Stomach (tissue), 9 donors: ENCODE data around the gene SPEF1. TPM values are rescaled to one million over a fixed set of nuclear protein-coding genes. Genes with fewer than 3 reads are reported as not detected.

ENCODE experiments used
- DNase-seq, 2 donors: peaks; one replicate each; pipeline versions ENCODE4 v3.0.0 to v3.0.0-alpha.2; 2013 to 2019
- H3K27ac ChIP-seq, 5 donors: fragments of 200-600 bp in 4 of 5; sonication (generic) in 4 of 5; one replicate each; pipeline ENCODE4 v1.5.1; 2013 to 2019; ENCODE audit warnings: mild to moderate bottlenecking in 1 of 5, moderate library complexity in 1 of 5
- H3K27me3 ChIP-seq, 3 donors: fragments of 200-600 bp; sonication (generic); one replicate each; pipeline ENCODE4 v1.5.1; 2017 to 2019; ENCODE audit warnings: mixed run types in 1 of 3
- H3K36me3 ChIP-seq, 4 donors: fragments of 200-600 bp; sonication (generic); 1 replicate in 3 of 4; 2 replicates in 1 of 4; pipeline ENCODE4 v1.5.1; 2016 to 2019
- H3K4me1 ChIP-seq, 4 donors: fragments of 200-600 bp; sonication (generic); one replicate each; pipeline ENCODE4 v1.5.1; 2016 to 2019
- H3K4me3 ChIP-seq, 4 donors: fragments of 200-600 bp; sonication (generic) in 3 of 4; one replicate each; pipeline ENCODE4 v1.5.1; 2016 to 2019; ENCODE audit warnings: mild to moderate bottlenecking in 1 of 4
- H3K9me3 ChIP-seq, 4 donors: fragments of 200-600 bp; sonication (generic); one replicate each; pipeline ENCODE4 v1.5.1; 2016 to 2019
- CTCF ChIP-seq, 7 experiments: fragments of 450-650 bp in 4 of 7; fragments of 200-600 bp in 3 of 7; sonication (generic) in 3 of 7; IDR thresholded peaks; one replicate each; pipeline ENCODE4 v1.5.1; 2016 to 2019; ENCODE audit warnings: antibody characterized with exemption in 7 of 7, control low read depth in 2 of 7, mild to moderate bottlenecking in 1 of 7
- EP300 ChIP-seq: sonication (generic); formaldehyde crosslinking; IDR thresholded peaks from one replicate; pipeline ENCODE4 v1.6.1; 2017; ENCODE audit warnings: antibody characterized with exemption
- POLR2A ChIP-seq, 4 donors: fragments of 450-650 bp; IDR thresholded peaks; one replicate each; pipeline ENCODE4 v1.6.1; 2016; ENCODE audit warnings: antibody characterized with exemption in 4 of 4, control low read depth in 2 of 4, mild to moderate bottlenecking in 1 of 4, moderate library complexity in 1 of 4
- POLR2AphosphoS5 ChIP-seq, 3 donors: sonication (generic); formaldehyde crosslinking; IDR thresholded peaks; one replicate each; pipeline ENCODE4 v1.6.1; 2016; ENCODE audit warnings: antibody characterized with exemption in 3 of 3
- WGBS, 5 donors: extraction: QIAGEN DNeasy Blood & Tissue Kit in 3 of 5; methylation state at CpG; one replicate each; pipeline versions ENCODE4 v1.1.5 to v1.1.7; 2013 to 2018; 5-methylcytosine and 5-hydroxymethylcytosine counted together
- intact Hi-C: fragments of 100-400 bp; cut with DNase I; formaldehyde crosslinking; loops from one replicate; pipeline ENCODE4 v1.15.1; 2023; ENCODE audit warnings: low total_unique reads
- polyA plus RNA-seq, 3 donors: library from polyadenylated mRNA; stranded (reverse); fragments of 200-250 nt; gene quantifications; one replicate each; pipeline ENCODE4 v1.2.3, GENCODE V29; 2013
- total RNA-seq, 5 donors: library from RNA; depleted of rRNA; stranded (reverse); fragments of >200 nt; gene quantifications; one replicate each; pipeline versions ENCODE4 v1.1.0 to v1.2.3, GENCODE V29; 2014 to 2016
- donor health status: healthy with polysubstance abuse.
- donor health status: Bipolar disorder and iron deficiency.
- donor health status: healthy.

Gene SPEF1
- total and polyA plus RNA-seq, 8 donors, result 0.18 to 0.19 TPM; not detected in 6

GRCh38 chr20:3825526-3825925 lies 44.3 kb upstream of the SPEF1 start:
- H3K9me3 ChIP-seq, result no peaks in the 10 kb centered on the region
- TF ChIP-seq POLR2A (IDR thresholded peaks at IDR 0.05), result no peak
- no peak for TF ChIP-seq EP300
- TF ChIP-seq CTCF (IDR thresholded peaks at IDR 0.05), result no peak
- no peak for TF ChIP-seq POLR2AphosphoS5 (IDR thresholded peaks at IDR 0.05)
- intact Hi-C loops, result no loop called here
- peaks cover 5 to 11% (median 7%) of the 10 kb centered on the region in 4 donors for H3K4me1 ChIP-seq
- WGBS, 5 donors, result 73 to 84% (median 77%) methylated on average over 7 of the region's 7 CpGs
- H3K27me3 ChIP-seq, result no peaks in the 10 kb centered on the region
- DNase-seq, result peak in 1 of 2 donors; percentile 12
- H3K36me3 ChIP-seq, result peaks cover 32 to 76% (median 68%) of the 10 kb centered on the region in 4 donors
- no peak overlapping the region for H3K4me3 ChIP-seq
- no peak overlapping the region for H3K27ac ChIP-seq

DNA sequence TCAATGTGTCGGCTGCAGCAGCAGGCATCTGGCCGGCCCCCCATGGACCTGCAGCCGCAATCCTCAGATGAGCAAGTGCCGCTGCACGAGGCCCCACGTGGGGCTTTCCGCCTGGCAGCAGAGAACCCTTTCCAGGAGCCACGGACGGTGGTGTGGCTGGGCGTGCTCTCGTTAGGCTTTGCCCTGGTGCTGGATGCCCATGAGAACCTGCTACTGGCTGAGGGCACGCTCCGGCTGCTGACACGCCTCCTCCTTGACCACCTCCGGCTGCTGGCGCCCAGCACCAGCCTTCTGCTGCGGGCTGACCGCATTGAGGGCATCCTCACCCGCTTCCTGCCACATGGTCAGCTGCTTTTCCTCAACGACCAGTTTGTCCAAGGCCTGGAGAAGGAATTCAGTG lies 42.6 kb upstream of the SPEF1 start:
- peaks cover 32 to 70% (median 68%) of the 10 kb centered on the region in 4 donors for H3K36me3 ChIP-seq
- WGBS, 5 donors, result 90 to 96% (median 91%) methylated on average over 14 to 20 of the region's 20 CpGs
- H3K4me1 ChIP-seq, result peaks cover 11 to 22% (median 19%) of the 10 kb centered on the region in 4 donors
- no peaks in the 10 kb centered on the region for H3K9me3 ChIP-seq
- no peak overlapping the region for H3K4me3 ChIP-seq
- intact Hi-C loops, result no loop called here
- no peak overlapping the region for H3K27ac ChIP-seq
- no peaks in the 10 kb centered on the region for H3K27me3 ChIP-seq
- TF ChIP-seq EP300 (no peak), CTCF (IDR thresholded peaks at IDR 0.05) (no peak), POLR2AphosphoS5 (IDR thresholded peaks at IDR 0.05) (no peak), POLR2A (IDR thresholded peaks at IDR 0.05) (no peak)
- DNase-seq, result peak in 1 of 2 donors; percentile 3

- no peak for TF ChIP-seq POLR2A (IDR thresholded peaks at IDR 0.05)
- Histone ChIP-seq H3K4me1 (peaks cover 21 to 33% (median 30%) of the 10 kb centered on the region in 4 donors), H3K27me3 (no peaks in the 10 kb centered on the region), H3K9me3 (no peaks in the 10 kb centered on the region), H3K27ac (peak overlapping the region in 1 of 5 donors; percentile 99), H3K36me3 (peaks cover 32 to 52% (median 52%) of the 10 kb centered on the region in 4 donors), H3K4me3 (no peak overlapping the region)
- intact Hi-C loops, result no loop called here
- 90 to 95% (median 94%) methylated on average over 11 to 14 of the region's 14 CpGs for WGBS, 5 donors
- peak in 1 of 2 donors; percentile 13 for DNase-seq
Observed at GRCh38 chr20:3821996-3822395, 40.7 kb upstream of the SPEF1 start.

DNA sequence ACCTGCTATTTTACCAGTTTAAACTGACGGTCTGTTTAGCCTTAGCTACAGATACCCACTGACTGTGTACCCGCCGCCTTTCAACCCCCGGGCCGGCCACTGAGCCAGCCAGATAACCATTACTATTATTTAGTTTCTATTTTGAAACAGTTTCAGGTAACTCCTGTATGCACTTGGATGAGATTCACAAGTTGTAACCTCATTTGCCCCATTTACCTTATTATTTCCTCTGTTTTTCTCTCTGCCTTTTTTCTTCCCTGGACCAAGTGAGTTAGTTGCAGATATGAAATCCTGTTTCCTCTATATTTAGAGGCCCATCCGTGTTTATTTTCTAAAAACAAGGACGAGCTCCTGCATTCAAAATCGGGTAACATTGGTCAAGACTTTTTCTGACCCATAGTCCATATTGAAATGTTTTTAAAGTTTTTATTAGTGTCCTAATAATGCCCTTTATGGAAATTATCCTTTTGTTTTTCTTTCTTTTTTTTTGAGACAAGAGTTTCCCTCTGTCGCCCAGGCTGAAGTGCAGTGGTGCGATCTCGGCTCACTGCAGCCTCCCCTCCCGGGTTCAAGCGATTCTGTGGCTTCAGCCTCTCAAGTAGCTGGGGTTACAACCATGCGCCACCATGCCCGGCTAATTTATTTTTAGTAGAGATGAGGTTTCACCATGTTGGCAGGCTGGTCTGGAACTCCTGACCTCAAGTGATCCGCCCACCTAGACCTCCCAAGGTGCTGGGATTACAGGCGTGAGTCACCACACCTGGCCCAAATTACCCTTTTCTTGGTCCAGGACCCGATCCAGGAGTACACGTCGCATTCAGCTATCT lies 39.9 kb upstream of the SPEF1 start:
- 38 to 43% (median 41%) methylated on average over 20 of the region's 20 CpGs for WGBS, 5 donors
- intact Hi-C loops, result no loop called here
- H3K36me3 ChIP-seq, result peaks cover 32 to 43% (median 43%) of the 10 kb centered on the region in 4 donors
- H3K9me3 ChIP-seq, result no peaks in the 10 kb centered on the region
- H3K4me1 ChIP-seq, result peaks cover 21 to 34% (median 30%) of the 10 kb centered on the region in 4 donors
- peak in 1 of 2 donors; percentile 16 for DNase-seq
- H3K4me3 ChIP-seq, result peak overlapping the region; percentile 60 to 73 (median 64)
- no peaks in the 10 kb centered on the region for H3K27me3 ChIP-seq
- peak overlapping the region; percentile 93 to 100 (median 97) for H3K27ac ChIP-seq
- TF ChIP-seq EP300 (no peak), CTCF (IDR thresholded peaks at IDR 0.05) (no peak), POLR2A (IDR thresholded peaks at IDR 0.05) (no peak)
